ENCODE data around the gene G6PC3.
A peak's percentile ranks its signal among the peaks of the same experiment; 100 is the strongest.
"Not testable (repeated sequence)": the region's sequence is repeated elsewhere in the genome, so short reads cannot be mapped to it uniquely, and the experiment has no call there.

Gene G6PC3

DNA sequence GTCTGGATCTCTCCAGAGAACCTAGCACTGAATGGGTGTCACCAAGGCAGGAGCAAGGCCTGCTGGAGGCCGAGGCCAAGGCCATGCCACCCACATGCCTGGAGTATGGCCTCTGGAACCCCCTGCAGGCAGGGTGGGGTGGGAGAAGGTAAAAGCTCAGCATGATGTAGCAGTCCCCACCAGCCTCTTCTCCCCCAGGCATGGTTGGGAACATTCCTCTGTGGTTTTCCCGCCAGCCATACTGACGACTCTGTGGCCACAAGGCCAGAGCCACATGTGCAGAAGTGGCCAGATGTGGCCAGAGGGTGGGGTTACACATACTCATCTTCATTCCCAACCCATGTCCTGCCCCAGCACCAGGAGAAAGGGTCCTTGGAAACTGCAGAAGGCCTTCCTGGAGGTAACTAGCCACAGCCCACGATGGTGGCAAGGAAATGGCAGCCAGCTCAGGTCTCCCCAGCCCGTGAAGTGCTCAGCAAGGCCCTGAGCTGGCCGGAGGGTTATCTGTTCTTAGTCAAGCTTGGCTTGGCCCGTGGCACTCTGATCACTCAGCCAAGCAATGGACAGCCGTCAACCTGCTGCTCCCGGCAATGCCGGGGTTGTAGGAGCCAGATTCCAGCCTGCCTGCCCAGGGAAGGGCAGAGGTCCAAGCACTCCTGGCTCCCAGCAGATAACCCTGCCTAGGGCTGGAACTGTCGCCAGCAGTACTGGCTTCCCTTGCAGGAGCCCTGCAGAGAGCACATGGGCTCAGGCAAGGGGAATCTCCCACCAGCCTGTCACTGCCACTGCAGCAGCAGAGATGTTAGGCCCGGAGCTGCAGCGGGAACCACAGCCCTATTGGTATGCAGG lies 26.8 kb downstream of the G6PC3 start:
- peaks cover 2% of the 10 kb centered on the region; the same call in 1 of the 2 replicates for H3K36me3 ChIP-seq (ENCODE audit: insufficient read depth, low read length)
- H3K4me3 ChIP-seq (ENCODE audit: low read length) = no peak overlapping the region
- H3K27ac ChIP-seq (ENCODE audit: low read depth, low read length) = peak overlapping the region; percentile 99; the same call in 1 of the 2 replicates
- H3K27me3 ChIP-seq (ENCODE audit: insufficient read depth, low read length) = no peaks in the 10 kb centered on the region
- H3K9ac ChIP-seq (ENCODE audit: low read depth, low read length) = no peak overlapping the region
- peaks cover 14% of the 10 kb centered on the region; the same call in 1 of the 2 replicates for H3K4me1 ChIP-seq (ENCODE audit: insufficient read depth, low read length)
- no peaks in the 10 kb centered on the region for H3K9me3 ChIP-seq (ENCODE audit: insufficient read depth, low read depth, low read length)
- WGBS = 84% methylated on average over 13 of the region's 13 CpGs

- not testable (repeated sequence) for H3K36me3 ChIP-seq (ENCODE audit: insufficient read depth, low read length); H3K4me3 ChIP-seq (ENCODE audit: low read length); H3K9ac ChIP-seq (ENCODE audit: low read depth, low read length); H3K27ac ChIP-seq (ENCODE audit: low read depth, low read length); H3K9me3 ChIP-seq (ENCODE audit: insufficient read depth, low read depth, low read length); H3K27me3 ChIP-seq (ENCODE audit: insufficient read depth, low read length)
- peaks cover 12% of the 10 kb centered on the region; the same call in 1 of the 2 replicates for H3K4me1 ChIP-seq (ENCODE audit: insufficient read depth, low read length)
- WGBS = 78% methylated on average over 5 of the region's 6 CpGs
Observed at GRCh38 chr17:44101858-44102257, 31.3 kb downstream of the G6PC3 start.

DNA sequence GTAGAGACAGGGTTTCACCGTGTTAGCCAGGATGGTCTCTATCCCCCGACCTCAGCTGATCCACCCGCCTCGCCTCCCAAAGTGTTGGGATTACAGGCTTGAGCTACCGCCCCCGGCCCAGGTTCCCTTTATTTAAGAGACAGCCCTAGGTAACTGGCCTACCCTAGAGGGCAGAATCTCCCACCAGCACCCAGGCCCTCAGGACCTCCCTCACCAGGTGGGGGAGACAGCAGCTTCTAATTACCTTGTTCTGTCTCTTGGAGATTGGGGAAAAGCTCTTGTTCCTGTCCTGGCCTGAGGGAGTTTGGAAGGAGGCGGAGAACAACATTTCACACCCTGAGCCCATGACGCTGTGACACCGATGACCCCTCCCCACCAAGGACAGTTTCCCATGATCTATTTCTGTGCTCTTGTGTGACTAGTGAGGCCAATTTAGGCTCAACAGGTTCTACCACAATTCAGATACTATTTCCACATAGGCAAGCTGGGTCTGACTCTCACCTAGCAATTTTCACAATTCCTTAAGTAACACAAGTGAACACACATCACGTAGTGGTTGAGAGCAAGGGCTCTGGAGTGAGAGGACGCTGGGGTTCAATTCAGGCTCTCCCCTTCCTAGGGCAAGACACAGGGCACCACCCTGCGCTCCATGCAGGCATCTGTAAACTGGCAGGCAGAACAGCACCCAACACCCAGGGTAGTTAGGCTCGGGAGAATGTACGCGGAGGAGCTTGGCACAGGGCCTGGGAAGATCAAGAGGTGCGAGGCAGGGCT lies 32.5 kb downstream of the G6PC3 start:
- no peaks in the 10 kb centered on the region for H3K36me3 ChIP-seq (ENCODE audit: insufficient read depth, low read length)
- peaks cover 13% of the 10 kb centered on the region; the same call in 1 of the 2 replicates for H3K4me1 ChIP-seq (ENCODE audit: insufficient read depth, low read length)

DNA sequence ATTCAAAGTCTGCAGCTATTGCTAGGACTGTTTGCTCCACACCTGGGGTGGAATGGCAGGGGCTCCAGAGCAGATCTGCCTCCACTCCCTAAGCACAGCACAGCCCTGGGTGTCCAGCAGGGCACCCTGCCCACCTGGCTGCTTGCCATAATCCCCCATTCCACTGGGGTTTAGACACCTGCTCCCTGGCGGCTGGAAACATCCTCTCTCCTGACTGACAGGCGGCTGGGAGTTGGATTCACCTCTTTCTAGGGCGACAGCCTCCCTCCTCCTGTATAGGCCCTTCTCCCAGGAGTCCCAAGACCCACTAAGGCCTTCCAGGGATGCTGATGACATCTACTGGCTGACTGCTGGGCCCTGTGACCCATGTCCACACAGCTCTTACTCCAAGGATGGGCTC lies 34.9 kb downstream of the G6PC3 start:
- WGBS = 70% methylated on average over 3 of the region's 3 CpGs
- H3K27ac ChIP-seq (ENCODE audit: low read depth, low read length) = no peak overlapping the region
- H3K27me3 ChIP-seq (ENCODE audit: insufficient read depth, low read length) = no peaks in the 10 kb centered on the region
- peaks cover 22% of the 10 kb centered on the region for H3K4me1 ChIP-seq (ENCODE audit: insufficient read depth, low read length)
- no peaks in the 10 kb centered on the region for H3K36me3 ChIP-seq (ENCODE audit: insufficient read depth, low read length)
- no peaks in the 10 kb centered on the region for H3K9me3 ChIP-seq (ENCODE audit: insufficient read depth, low read depth, low read length)
- H3K4me3 ChIP-seq (ENCODE audit: low read length) = no peak overlapping the region
- no peak overlapping the region for H3K9ac ChIP-seq (ENCODE audit: low read depth, low read length)

More for the DNA sequence above, 32.5 kb downstream of the G6PC3 start:
- Histone ChIP-seq H3K27ac (ENCODE audit: low read depth, low read length) (no peak overlapping the region), H3K9me3 (ENCODE audit: insufficient read depth, low read depth, low read length) (no peaks in the 10 kb centered on the region), H3K4me3 (ENCODE audit: low read length) (no peak overlapping the region), H3K27me3 (ENCODE audit: insufficient read depth, low read length) (no peaks in the 10 kb centered on the region), H3K9ac (ENCODE audit: low read depth, low read length) (no peak overlapping the region)
- WGBS = 86% methylated on average over 16 of the region's 16 CpGs

GRCh38 chr17:44105941-44106340 lies 35.4 kb downstream of the G6PC3 start:
- no peak overlapping the region for H3K4me3 ChIP-seq (ENCODE audit: low read length)
- no peak overlapping the region for H3K9ac ChIP-seq (ENCODE audit: low read depth, low read length)
- no peak overlapping the region for H3K27ac ChIP-seq (ENCODE audit: low read depth, low read length)
- H3K36me3 ChIP-seq (ENCODE audit: insufficient read depth, low read length) = no peaks in the 10 kb centered on the region
- H3K9me3 ChIP-seq (ENCODE audit: insufficient read depth, low read depth, low read length) = no peaks in the 10 kb centered on the region
- WGBS = 39% methylated on average over 2 of the region's 3 CpGs
- H3K4me1 ChIP-seq (ENCODE audit: insufficient read depth, low read length) = peaks cover 27% of the 10 kb centered on the region
- no peaks in the 10 kb centered on the region for H3K27me3 ChIP-seq (ENCODE audit: insufficient read depth, low read length)

- Histone ChIP-seq H3K36me3 (ENCODE audit: insufficient read depth, low read length) (no peaks in the 10 kb centered on the region), H3K9ac (ENCODE audit: low read depth, low read length) (no peak overlapping the region), H3K9me3 (ENCODE audit: insufficient read depth, low read depth, low read length) (no peaks in the 10 kb centered on the region), H3K4me3 (ENCODE audit: low read length) (no peak overlapping the region), H3K27ac (ENCODE audit: low read depth, low read length) (no peak overlapping the region), H3K4me1 (ENCODE audit: insufficient read depth, low read length) (peaks cover 28% of the 10 kb centered on the region), H3K27me3 (ENCODE audit: insufficient read depth, low read length) (no peaks in the 10 kb centered on the region)
- WGBS = 91% methylated on average over 4 of the region's 4 CpGs
Observed at GRCh38 chr17:44106801-44107200, 36.3 kb downstream of the G6PC3 start.

DNA sequence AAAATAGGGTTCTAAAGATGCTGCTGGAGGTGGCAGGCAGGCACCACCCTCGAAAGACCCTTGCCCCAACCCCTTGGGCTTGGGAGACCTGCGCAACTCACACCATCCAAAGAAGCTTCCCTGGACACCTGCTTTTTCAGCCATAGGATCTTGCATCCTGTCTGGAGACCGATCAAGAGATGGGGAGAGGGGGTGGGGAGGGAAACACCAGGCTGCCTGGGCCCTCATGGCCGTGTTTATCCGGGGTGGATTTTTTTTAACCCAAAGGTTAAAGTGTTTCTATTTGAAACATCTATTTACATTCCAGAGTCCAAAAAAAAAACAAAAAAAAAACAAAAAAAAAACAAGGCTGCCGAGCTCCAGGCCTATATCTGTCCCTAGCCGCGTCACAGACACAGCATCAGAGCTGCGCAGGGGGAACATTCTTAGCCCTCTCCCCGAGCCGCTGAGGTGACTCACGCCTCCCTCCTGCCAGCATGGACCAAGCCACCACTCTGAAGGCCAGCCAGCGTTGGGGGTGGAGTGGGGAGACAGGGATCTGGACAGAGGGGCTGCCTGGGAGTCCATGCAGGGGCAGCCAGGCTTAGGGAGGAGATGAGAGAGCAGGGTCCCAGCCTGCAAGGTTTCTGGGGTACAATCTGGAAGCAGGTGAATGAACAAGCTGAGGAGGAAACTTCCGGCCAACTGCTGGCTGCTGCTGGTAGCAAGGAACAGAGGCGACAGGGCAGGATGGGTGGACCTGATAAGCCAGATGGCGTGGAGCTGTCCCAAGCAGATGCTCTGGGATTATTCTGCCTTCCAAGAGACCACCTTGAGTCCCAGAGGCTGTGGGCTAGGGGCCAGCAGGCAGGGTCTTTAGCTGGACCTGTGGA lies 38.1 kb downstream of the G6PC3 start:
- Histone ChIP-seq H3K9me3 (ENCODE audit: insufficient read depth, low read depth, low read length) (no peaks in the 10 kb centered on the region), H3K36me3 (ENCODE audit: insufficient read depth, low read length) (no peaks in the 10 kb centered on the region), H3K4me3 (ENCODE audit: low read length) (no peak overlapping the region), H3K9ac (ENCODE audit: low read depth, low read length) (no peak overlapping the region; the same call in 1 of the 2 replicates), H3K27me3 (ENCODE audit: insufficient read depth, low read length) (no peaks in the 10 kb centered on the region), H3K4me1 (ENCODE audit: insufficient read depth, low read length) (peaks cover 33% of the 10 kb centered on the region), H3K27ac (ENCODE audit: low read depth, low read length) (no peak overlapping the region)
- WGBS = 70% methylated on average over 14 of the region's 16 CpGs

- Histone ChIP-seq H3K9me3 (ENCODE audit: insufficient read depth, low read depth, low read length) (no peaks in the 10 kb centered on the region), H3K9ac (ENCODE audit: low read depth, low read length) (no peak overlapping the region), H3K27ac (ENCODE audit: low read depth, low read length) (no peak overlapping the region), H3K4me3 (ENCODE audit: low read length) (no peak overlapping the region), H3K4me1 (ENCODE audit: insufficient read depth, low read length) (peaks cover 33% of the 10 kb centered on the region), H3K27me3 (ENCODE audit: insufficient read depth, low read length) (no peaks in the 10 kb centered on the region), H3K36me3 (ENCODE audit: insufficient read depth, low read length) (no peaks in the 10 kb centered on the region)
- 67% methylated on average over 4 of the region's 4 CpGs for WGBS
Observed at GRCh38 chr17:44109312-44109630, 38.7 kb downstream of the G6PC3 start.

DNA sequence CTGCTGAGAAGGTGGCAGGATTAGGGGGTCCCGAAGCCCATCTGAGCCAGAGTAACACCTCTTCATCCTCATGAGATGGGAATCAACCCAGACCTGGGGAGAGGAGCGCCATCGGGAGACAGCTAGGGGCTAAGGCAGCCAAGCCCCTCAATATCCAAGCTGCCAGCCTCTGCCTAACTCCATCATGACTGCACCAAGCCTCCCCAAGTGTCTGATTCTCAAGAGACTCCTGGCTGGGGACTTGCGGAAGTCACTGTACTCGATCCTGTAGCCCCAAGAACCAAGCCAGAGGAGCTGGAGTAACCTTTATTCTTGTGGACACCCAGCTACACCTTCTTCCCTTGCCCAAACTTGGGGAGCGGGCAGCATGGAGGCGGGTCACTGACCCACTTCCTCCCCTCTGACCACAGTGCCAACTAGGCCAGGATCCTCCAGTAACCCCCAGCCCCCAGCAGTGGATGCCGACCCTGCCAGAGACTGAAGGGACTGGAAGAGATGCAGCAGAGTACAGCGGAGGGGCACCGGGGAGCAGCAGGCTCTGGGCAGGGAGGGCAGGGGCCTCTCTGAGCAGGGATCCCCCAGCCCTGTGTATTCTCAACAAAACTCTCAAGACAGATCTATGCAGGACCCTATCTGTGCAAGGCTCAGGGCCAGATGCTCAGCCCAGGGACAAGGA lies 39.6 kb downstream of the G6PC3 start:
- no peaks in the 10 kb centered on the region for H3K36me3 ChIP-seq (ENCODE audit: insufficient read depth, low read length)
- no peaks in the 10 kb centered on the region for H3K9me3 ChIP-seq (ENCODE audit: insufficient read depth, low read depth, low read length)
- H3K4me1 ChIP-seq (ENCODE audit: insufficient read depth, low read length) = peaks cover 33% of the 10 kb centered on the region
- no peak overlapping the region for H3K9ac ChIP-seq (ENCODE audit: low read depth, low read length)
- H3K4me3 ChIP-seq (ENCODE audit: low read length) = peak overlapping the region; percentile 41; the same call in 1 of the 2 replicates
- no peaks in the 10 kb centered on the region for H3K27me3 ChIP-seq (ENCODE audit: insufficient read depth, low read length)
- 90% methylated on average over 10 of the region's 10 CpGs for WGBS
- no peak overlapping the region for H3K27ac ChIP-seq (ENCODE audit: low read depth, low read length)

- peak overlapping the region; percentile 7; the same call in 1 of the 2 replicates for H3K9ac ChIP-seq (ENCODE audit: low read depth, low read length)
- H3K27me3 ChIP-seq (ENCODE audit: insufficient read depth, low read length) = no peaks in the 10 kb centered on the region
- 13% methylated on average over 28 of the region's 28 CpGs for WGBS
- peaks cover 29% of the 10 kb centered on the region for H3K4me1 ChIP-seq (ENCODE audit: insufficient read depth, low read length)
- H3K36me3 ChIP-seq (ENCODE audit: insufficient read depth, low read length) = no peaks in the 10 kb centered on the region
- peak overlapping the region; percentile 41 for H3K4me3 ChIP-seq (ENCODE audit: low read length)
- no peaks in the 10 kb centered on the region for H3K9me3 ChIP-seq (ENCODE audit: insufficient read depth, low read depth, low read length)
- peak overlapping the region; percentile 63; the same call in 1 of the 2 replicates for H3K27ac ChIP-seq (ENCODE audit: low read depth, low read length)
Observed at GRCh38 chr17:44110823-44111633, 40.5 kb downstream of the G6PC3 start.
